ENCODE data around the gene CCDC78.

CCDC78 gene

DNA sequence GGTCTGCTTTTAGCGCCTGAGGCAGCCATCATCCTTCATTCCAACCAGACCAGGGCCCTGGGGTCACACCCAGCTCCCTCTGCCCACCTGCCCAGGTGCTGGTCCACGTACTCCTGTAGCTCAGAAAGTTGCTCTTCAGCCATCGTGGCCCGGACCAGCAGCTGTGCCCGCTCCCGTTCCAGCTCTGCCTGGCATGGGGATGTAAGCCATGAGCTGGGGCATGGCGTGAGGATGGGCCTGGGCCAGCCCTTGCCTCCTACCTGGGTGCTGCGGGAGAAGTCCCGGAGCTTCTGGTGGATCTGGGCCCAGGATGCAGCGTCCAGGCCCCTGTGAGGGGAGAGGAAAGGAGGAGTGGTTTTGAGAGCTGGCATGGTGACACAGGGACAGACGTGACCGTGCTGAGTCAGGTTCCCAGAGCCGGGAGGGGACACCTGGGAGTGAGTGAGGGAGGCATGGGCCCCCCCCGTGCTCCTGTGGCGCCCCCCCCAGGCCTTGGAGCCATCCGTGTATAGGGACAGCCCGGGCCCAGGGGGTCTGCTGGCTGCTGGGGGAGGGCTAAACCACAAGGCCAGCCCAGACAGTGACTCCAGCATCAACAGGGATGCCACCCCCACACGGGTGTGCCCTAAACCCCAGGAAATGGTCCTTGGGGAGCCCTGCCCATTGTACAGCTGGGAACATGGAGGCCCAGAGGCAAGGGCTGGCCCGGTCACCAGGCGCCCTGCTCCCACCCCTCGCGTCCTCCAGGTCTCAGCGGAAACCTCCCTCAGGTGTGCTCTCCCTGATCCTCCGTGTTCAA is 3.2 kb downstream of the CCDC78 start:
- DNase-seq (ENCODE audit: low read depth), result no peak

DNA sequence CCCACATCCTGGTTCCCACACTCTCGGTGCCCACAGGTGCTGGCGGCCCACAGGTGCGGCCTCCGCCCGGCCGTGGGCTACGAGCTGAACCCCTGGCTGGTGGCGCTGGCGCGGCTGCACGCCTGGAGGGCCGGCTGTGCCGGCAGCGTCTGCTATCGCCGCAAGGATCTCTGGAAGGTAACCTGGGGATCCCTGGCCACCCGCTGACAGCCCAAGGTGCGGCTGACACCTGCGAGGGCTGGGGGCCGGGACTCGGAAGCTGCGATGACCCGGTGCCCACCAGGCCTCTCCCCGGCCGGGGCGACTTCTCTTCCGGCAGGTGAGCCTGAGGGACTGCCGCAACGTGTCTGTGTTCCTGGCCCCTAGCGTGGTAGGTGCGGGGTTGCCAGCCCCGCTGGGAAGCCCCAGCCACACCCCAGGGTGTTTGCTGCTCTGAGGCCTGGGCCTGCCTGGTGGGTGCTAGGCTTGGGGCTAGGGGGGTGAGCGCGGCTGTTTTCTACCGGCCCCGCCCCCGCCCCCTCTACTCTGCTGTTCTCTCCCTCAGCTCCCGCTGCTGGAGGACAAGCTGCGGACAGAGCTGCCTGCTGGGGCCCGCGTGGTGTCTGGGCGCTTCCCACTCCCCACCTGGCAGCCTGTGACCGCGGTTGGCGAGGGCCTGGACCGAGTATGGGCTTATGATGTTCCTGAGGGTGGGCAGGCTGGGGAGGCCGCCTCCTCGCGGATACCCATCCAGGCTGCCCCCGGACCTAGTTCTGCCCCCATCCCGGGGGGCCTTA is 4.3 kb downstream of the CCDC78 start:
- no peak for DNase-seq (ENCODE audit: low read depth)

DNA sequence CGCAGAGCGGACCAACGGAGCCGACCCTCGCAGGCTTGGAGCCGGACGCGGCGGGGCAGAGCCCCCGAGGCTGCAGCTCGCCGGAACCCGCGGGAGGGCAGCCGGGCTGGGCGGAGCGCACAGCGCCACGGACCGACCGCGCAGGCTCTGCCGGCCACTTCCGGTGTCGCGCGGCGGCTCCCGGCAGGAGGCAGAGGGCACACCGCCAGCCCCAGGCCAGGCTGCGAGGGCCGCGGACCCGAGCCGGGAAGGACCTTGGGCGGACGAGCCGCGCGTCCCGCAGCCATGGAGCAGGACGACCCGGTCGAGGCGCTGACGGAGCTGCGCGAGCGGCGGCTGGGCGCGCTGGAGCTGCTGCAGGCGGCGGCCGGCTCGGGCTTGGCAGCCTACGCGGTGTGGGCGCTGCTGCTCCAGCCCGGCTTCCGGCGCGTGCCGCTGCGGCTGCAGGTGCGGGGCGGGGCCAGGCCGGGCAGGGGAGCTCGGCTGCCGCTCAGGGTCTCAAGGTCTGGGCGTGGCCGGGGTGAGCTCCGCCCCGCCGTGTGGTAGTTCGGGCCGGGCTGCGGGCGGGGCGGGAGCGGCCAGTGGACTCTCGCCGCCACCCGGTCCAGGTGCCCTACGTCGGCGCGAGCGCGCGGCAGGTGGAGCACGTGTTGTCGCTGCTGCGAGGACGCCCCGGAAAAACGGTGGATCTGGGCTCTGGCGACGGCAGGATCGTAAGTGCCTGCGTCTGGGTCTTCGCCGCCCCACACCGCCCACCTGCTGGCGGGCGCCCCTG is 5.1 kb downstream of the CCDC78 start, which contains the start of gene ANTKMT:
Gene ANTKMT, plus strand, starts transcription at position 157 of the 775 bp plus-strand sequence. Its CDS starts 129 bp downstream, at position 286.
- DNase-seq (ENCODE audit: low read depth), result peak; percentile 61

DNA sequence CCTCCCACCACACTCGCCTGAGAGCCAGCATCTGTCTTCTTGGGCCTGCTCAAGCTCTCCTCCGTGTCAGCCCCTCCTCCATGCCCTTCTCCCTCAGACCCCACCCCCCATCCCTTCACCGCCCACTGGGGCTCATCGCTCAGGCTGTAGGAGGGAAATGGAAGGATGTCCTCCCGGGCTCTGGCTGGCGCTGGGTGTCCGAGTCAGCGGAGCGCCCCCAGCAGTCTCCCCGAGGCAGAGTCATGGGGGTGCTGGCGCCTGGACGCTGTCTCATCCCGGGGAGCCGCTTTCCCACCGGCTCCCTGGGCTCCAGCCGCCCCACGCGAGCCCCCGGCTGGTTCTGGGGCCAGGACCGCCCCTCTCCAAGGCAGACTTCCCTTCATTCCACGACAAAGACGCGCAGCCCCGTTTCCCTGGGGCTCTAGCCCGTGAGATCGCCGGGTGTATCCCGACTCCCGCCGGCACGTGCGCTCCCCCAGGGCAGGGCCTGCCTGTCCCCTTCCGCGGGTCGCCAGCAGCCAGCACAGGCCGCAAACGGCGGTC is 5.7 kb downstream of the CCDC78 start:
- DNase-seq (ENCODE audit: low read depth), result peak; percentile 84

DNA sequence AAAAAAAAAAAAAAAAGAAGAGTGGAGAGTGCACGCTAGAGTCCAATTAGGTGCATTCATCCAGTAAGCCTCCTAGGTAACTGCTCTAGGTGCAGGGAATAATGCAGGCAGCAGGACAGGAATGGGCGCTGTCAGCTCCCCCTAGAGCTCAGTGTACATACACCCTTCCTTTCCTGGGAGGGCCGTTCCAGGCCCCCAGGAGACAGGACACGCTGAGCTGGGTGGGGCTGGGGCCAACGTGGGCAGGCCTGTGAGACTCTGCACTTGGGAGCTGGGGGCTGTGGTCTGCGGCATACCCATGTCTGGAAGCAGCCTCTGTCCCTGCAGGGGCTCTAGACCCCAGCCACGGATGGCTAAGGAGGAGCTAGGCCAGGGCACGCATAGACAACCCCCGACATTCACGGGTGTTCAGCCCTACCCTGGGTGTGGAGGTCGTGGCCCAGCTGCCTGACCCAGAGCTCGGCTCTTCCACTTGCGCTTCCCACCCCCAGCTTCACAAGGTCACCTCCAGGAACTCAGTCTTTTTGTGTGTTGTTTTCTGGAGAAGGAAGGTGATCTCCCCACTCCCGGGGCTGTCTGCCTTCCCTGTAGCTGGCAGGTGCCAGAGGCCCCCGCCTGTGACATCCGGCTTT is 6.3 kb downstream of the CCDC78 start:
- no peak for DNase-seq (ENCODE audit: low read depth)

DNA sequence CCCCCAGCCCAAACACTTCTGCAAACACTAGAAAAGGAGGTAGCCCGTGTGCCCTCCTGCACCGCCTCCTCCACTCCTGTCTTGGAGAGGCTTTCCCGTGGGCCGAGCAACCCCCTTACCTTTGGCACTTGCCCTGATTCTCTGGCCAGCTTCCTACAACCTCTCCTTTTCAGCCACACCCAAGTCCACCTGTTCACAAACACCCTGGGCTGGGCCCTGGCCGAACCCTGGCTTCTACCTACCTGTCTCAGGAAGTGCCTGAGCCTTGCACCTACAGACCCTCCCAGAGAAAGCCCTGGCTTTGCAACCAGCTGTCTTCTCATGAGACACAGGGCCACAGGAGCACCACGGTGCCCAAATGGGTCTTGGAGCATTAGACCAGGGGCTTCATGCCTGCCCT is 7.3 kb downstream of the CCDC78 start:
- DNase-seq (ENCODE audit: low read depth), result no peak

DNA sequence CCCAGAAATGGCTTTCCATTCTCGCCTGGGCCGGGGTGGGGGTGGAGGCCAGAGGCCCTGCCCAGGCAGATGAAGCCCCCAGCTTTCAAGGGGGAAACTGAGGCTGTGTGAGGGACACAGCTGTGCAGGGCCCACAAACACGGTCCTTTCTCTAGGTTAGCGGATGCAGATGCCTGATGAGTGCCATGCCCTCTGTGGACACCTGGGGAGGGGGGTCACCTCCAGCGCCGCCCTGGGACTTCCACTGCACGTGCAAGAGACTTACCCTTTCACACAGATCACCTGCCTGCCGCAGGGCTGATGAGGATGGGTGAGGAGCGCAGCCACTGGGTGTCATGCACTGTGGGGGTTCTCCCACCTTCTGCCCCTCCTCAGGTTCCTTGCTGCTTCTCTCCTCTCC is 7.9 kb downstream of the CCDC78 start:
- no peak for DNase-seq (ENCODE audit: low read depth)

DNA sequence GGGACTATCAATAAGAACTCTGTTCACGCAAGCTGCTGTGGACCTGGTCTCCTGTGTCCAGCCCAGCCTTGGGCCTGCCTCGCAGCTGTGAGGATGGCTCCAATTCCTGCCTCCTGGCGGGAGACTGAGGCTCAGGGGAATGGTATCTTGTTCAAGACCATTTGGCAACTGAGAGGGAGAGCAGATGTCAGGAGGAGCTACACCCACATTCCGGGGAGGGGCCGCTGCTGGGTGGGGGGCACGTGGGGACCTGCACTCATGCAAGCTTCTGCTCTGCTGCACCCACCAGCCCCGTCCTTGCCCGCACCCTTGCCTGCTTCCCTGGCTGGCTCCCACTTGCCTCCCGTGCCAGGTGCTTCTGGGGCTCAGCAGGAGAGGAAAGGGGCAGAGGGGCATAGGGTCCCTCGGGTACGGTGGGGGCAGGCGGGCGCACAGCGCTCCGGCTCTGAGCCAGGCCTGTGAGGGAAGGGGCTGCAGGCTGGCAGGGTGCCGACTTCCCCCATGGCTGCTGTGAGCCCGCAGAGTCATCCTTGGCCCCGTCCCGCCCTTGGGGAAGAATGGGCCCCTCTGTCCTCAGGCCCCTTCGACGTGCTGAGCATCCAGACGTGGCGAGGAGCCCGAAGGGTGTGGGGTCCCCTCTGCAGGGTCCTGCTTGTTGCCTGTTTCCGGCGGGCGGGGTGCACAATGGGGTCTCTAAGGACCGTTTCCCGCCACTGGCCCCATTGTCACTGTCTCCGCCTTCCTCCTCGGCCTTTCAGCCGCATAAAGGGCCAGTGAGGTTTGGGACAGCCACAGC is 8.6 kb downstream of the CCDC78 start:
- no peak for DNase-seq (ENCODE audit: low read depth)

DNA sequence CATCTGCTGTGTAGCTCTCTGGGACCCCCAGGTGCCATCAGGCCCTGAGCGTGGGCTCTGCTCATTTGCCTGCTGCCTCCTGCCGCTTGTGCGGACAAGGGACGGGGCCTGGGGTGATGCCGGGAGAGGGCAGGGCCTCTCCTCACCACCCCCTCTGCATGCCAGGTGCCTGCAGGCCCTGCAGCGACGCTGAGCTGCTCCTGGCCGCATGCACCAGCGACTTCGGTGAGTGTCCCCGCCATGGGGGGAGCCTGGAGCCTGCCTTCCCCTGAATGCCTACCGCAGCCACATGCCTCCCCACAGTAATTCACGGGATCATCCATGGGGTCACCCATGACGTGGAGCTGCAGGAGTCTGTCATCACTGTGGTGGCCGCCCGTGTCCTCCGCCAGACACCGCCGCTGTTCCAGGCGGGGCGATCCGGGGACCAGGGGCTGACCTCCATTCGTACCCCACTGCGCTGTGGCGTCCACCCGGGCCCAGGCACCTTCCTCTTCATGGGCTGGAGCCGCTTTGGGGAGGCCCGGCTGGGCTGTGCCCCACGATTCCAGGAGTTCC is 9.4 kb downstream of the CCDC78 start:
- DNase-seq (ENCODE audit: low read depth), result no peak

DNA sequence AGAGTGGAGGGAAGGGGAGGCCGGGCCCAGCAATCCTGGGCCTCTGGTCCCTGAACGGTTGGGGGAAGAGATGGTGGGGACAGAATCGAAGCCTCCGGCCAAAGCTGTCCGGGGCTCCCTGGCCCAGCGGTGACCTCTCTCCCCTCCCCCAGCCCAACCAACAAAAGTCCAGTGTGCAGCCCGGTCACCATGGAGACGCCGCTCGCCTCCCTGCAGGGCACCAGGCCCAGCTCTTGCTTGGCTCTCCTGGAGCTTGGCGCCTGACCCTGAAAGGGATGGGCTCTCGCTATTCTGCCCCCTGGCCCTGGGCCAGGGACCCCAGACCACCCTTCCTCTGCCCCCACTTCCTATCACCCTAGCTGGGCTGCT is 10.1 kb downstream of the CCDC78 start:
- DNase-seq (ENCODE audit: low read depth), result peak; percentile 42

DNA sequence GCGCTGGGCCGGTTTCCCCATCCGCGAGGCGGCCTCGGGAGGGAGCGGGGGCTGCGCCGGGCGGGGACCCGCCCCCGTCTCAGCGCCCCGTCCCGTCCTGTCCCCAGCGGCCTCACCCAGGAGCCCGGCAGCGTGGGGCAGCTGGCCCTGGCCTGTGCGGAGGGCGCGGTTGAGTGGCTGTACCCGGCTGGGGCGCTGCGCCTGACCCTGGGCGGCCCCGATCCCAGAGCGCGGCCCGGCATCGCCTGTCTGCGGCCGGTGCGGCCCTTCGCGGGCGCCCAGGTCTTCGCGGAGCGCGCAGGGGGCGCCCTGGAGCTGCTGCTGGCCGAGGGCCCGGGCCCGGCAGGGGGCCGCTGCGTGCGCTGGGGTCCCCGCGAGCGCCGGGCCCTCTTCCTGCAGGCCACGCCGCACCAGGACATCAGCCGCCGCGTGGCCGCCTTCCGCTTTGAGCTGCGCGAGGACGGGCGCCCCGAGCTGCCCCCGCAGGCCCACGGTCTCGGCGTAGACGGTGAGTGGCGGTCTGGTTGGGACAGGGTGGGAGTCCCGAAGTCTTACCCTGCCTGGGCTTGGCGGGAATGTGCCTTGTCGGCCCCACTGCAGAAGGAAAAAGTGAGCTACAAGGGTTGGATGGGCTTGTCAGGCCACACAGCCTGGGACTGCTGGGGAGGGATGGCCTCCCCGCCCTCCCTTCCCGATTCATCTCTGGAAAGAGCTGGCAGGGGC is 10.6 kb downstream of the CCDC78 start:
- no peak for DNase-seq (ENCODE audit: low read depth)

DNA sequence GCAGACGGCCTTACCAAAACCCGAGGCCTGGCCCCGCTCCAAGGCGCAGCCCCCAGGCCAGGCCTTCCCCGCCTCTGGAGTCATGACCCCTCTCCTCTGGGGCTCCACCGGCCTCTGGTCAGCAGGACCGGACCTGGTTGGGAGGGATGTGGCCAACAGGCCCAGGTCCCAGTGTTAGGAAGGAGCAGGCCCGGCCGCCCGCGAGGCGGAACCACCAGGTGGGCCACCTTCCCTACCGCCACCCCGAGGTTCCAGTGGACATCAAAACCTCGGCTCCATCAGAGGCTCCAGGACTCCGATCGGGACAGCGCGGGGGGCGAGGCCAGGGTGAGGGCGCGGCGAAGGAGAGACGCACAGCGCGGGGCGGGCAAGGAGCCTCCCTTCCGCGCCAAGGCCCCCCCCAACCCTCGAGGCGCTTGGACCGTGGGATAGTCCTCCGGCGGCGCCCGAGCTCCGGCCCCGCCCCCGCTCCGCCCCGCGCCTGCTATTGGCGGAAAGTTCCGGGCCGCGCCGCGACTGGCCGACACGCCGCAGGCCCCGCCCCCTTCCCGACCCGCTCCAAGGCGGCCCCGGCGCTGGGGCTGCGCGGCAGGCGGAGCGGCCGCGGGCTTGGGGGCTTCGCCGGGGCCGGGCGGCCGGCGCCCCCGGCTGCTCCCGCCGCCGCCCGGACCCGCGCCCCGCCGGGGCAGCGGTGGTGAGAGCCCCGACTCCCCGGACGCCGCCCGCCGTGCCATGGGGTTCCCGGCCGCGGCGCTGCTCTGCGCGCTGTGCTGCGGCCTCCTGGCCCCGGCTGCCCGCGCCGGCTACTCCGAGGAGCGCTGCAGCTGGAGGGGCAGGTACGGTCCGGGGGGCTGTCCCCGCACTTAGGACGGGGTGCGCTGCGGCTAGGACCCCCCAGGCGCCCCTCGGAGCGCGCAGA is 11.4 kb downstream of the CCDC78 start, which contains the start of gene METRN:
Gene METRN, plus strand, starts transcription at position 561 of the 919 bp plus-strand sequence. Its CDS starts 172 bp downstream, at position 733.
- DNase-seq (ENCODE audit: low read depth), result peak; percentile 74

DNA sequence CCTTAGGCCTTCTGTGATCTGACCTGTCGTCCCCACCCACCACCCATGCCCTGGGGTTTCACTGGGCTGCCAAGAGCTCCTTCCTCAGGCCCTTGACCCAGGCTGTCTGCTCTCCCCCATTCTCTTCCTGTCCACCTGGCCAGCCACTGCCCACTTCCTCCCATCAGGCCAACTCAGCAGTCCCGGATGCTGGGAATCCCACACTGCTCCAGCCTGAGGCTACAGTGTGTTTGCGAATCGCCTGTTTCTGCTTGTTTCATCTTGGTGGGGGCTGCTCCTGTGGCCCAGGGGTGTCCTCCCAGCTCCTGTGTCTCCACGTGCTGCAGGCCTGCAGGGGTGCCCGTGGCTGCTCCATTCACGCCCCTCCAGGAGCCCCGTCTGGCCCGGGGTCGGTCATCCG is 12.2 kb downstream of the CCDC78 start:
- no peak for DNase-seq (ENCODE audit: low read depth)

DNA sequence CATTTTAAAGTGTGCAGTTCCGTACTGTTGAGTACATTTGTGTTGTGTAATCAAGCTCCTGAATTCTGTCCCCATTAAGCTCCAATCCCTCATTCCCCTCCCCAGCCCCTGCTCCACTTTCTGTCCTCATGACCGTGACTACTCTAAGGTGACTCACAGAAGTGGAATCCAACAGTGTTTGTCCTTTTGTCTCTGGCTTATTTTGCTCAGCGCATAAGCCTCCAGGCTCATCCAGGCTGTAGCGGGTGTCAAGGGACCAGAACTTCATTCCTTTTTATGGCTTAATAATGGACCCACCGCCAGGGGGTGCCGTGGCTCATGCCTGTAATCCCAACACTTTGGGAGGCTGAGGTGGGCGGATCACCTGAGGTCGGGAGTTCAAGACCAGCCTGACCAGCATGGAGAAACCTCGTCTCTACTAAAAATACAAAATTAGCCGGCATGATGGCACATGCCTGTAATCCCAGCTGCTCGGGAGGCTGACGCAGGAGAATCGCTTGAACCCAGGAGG is 13.4 kb downstream of the CCDC78 start:
- DNase-seq (ENCODE audit: low read depth), result peak; percentile 95

DNA sequence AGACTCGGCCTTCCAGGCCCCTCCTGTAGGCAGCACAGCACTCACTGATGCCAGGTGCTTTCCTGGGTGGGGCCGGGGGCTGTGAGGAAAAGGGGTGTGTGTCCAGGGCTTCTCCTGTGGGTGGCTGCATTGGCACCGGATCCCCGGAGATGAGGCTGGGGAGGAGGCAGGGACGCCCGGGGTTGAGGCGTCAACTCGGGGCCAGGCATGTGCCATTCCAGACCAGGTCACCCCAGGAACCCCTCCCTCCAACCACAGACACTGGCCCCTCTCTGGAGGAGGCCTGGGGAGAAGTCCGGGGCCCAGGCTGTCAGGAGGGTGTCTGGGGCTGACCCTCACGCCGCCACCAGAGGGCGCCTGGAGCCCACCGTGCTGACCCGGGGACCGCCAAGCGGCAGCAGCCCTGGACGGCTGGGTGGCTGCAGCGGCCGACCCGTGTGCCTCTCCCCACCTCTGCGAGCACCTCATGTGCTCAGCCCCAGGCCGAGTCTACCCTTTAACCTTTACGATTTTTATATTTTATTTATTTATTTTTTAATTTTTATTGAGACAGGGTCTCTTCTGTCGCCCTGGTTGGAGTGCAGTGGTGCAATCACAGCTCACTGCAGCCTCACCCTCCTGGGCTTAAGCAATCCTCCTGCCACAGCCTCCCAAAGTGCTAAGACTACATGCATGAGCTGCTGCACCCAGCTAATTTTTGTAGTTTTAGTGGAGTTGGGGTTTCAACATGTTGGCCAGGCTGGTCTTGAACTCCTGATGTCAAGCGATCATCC is 14.5 kb downstream of the CCDC78 start:
- DNase-seq (ENCODE audit: low read depth), result peak; percentile 42

DNA sequence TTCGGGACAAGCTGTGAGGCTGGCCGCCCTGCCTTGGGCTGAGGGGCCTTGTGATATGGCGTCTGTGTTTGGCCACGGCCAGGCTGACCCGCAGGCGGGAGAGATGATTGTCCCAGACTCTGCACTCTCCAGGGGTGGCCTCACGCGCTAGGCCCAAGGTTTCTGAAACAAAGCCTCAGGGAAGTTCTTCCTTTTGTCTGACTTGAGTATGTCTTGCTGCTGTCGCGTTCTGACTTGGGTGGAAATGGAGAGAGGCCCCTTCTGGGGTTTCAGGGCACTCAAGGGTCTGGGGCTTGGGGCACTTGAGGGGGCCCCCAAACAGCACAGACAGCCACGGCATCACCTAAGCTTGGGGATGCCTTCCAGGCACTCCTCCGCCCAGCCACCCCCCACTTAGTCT is 15.2 kb downstream of the CCDC78 start:
- no peak for DNase-seq (ENCODE audit: low read depth)

DNA sequence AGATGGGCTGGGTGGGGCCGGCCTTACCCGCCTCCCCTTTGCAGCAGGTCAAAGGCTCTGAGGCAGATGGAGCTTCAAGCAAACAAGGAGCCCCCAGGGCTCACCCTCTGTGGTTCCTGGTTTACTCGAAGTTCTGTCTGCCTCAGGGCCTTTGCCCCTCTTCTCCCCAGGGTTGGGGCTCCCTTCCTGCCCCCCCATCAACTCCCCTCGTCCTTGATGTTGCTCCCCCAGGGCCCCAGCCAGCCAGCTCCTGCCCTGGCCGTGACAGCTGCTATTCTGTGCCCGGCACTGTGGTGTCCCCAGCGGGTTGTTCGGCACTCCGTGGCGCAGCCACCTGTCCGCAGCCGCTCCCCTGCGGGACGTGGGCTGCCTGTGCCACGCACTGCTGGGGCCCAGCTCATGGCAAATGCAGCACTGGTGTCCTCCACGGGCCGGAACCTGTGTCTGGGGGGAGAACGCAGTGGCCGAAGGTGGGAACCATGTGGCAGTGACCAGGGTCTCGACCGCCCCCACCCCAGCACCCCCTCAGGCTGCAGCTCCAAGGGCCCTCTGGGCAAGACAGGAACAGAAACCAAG is 15.7 kb downstream of the CCDC78 start:
- DNase-seq (ENCODE audit: low read depth), result no peak
